SK-N-SH treated with all-trans-retinoic acid at 6 μM for 48 hours (cell line): ENCODE measurements around the gene ARHGEF4.

Experiments
- ATAC-seq: fragments of 200-7000 bp; cut with Tn5 transposase; 3 replicates; pipeline ENCODE4 v1.9.1; 2020; ENCODE audit warnings: mild to moderate bottlenecking, moderate library complexity
- CREB5 ChIP-seq: fragments of 250-450 bp; sonication (Bioruptor Pico); IDR thresholded peaks from 2 replicates; pipeline ENCODE4 v1.5.1; 2020; ENCODE audit warnings: low read depth, mild to moderate bottlenecking, moderate library complexity
- CSDC2 ChIP-seq: fragments of 250-450 bp; sonication (Bioruptor Pico); IDR thresholded peaks from 2 replicates; pipeline ENCODE4 v1.5.0; 2020; ENCODE audit warnings: mild to moderate bottlenecking, moderate library complexity
- CSRNP3 ChIP-seq: fragments of 250-450 bp; sonication (Bioruptor Pico); IDR thresholded peaks from 2 replicates; pipeline ENCODE4 v1.5.1; 2021; ENCODE audit warnings: mild to moderate bottlenecking, moderate library complexity
- ESRRG ChIP-seq: fragments of 250-450 bp; sonication (Bioruptor Pico); IDR thresholded peaks from 2 replicates; pipeline ENCODE4 v1.6.1; 2021; ENCODE audit warnings: mild to moderate bottlenecking
- GLIS3 ChIP-seq: fragments of 250-450 bp; sonication (Bioruptor Pico); IDR thresholded peaks from 2 replicates; pipeline ENCODE4 v1.5.0; 2020; ENCODE audit warnings: mild to moderate bottlenecking, moderate library complexity
- ISL1 ChIP-seq: fragments of 250-450 bp; sonication (Bioruptor Pico); IDR thresholded peaks from 2 replicates; pipeline ENCODE4 v2.1.2; 2022; ENCODE audit warnings: mild to moderate bottlenecking, moderate library complexity
- OSR1 ChIP-seq: fragments of 250-450 bp; sonication (Bioruptor Pico); IDR thresholded peaks from 2 replicates; pipeline ENCODE4 v1.8.0; 2022; ENCODE audit warnings: moderate library complexity, mild to moderate bottlenecking, inconsistent platforms
- PATZ1 ChIP-seq: fragments of 250-450 bp; sonication (Bioruptor Pico); IDR thresholded peaks from 2 replicates; pipeline ENCODE4 v1.8.0; 2020; ENCODE audit warnings: mild to moderate bottlenecking, moderate library complexity, borderline replicate concordance
- PPARA ChIP-seq: fragments of 250-450 bp; sonication (Bioruptor Pico); IDR thresholded peaks from 2 replicates; pipeline ENCODE4 v1.5.0; 2020; ENCODE audit warnings: mild to moderate bottlenecking, borderline replicate concordance
- RARB ChIP-seq: fragments of 250-450 bp; sonication (Bioruptor Pico); IDR thresholded peaks from 2 replicates; pipeline ENCODE4 v1.8.0; 2021; ENCODE audit warnings: mild to moderate bottlenecking, moderate library complexity
- SNAI2 ChIP-seq: fragments of 250-450 bp; sonication (Bioruptor Pico); IDR thresholded peaks from 2 replicates; pipeline ENCODE4 v1.5.0; 2020; ENCODE audit warnings: mild to moderate bottlenecking, moderate library complexity
- TCF4 ChIP-seq: fragments of 250-450 bp; sonication (Bioruptor Pico); IDR thresholded peaks from 2 replicates; pipeline ENCODE4 v1.8.0; 2021; ENCODE audit warnings: mild to moderate bottlenecking, moderate library complexity, borderline replicate concordance
- TOX ChIP-seq: fragments of 250-450 bp; sonication (Bioruptor Pico); IDR thresholded peaks from 2 replicates; pipeline ENCODE4 v1.8.0; 2021; ENCODE audit warnings: mild to moderate bottlenecking, moderate library complexity, borderline replicate concordance
- TSHZ2 ChIP-seq: fragments of 250-450 bp; sonication (Bioruptor Pico); IDR thresholded peaks from 2 replicates; pipeline ENCODE4 v1.5.0; 2020; ENCODE audit warnings: mild to moderate bottlenecking, moderate library complexity
- ZC3H10 ChIP-seq: fragments of 250-450 bp; sonication (Bioruptor Pico); IDR thresholded peaks from 2 replicates; pipeline ENCODE4 v1.5.1; 2021; ENCODE audit warnings: mild to moderate bottlenecking, moderate library complexity
- ZFP3 ChIP-seq: fragments of 250-450 bp; sonication (Bioruptor Pico); IDR thresholded peaks from 2 replicates; pipeline ENCODE4 v1.5.0; 2020; ENCODE audit warnings: mild to moderate bottlenecking, moderate library complexity
- ZNF565 ChIP-seq: fragments of 450-650 bp; formaldehyde crosslinking; conservative IDR thresholded peaks from 2 replicates; pipeline ENCODE4 v1.5.0; 2020; ENCODE audit warnings: low read depth, mild to moderate bottlenecking, moderate library complexity
- ZNF8 ChIP-seq: fragments of 450-650 bp; formaldehyde crosslinking; IDR thresholded peaks from 2 replicates; pipeline ENCODE4 v1.5.0; 2020; ENCODE audit warnings: mild to moderate bottlenecking, moderate library complexity

The ARHGEF4 gene

GRCh38 chr2:131014141-131014540, 177.4 kb downstream of the ARHGEF4 start:
- no peak for TF ChIP-seq ESRRG
- TF ChIP-seq RARB (CRISPR knock-in tag): no peak
- no peak for TF ChIP-seq ISL1 (CRISPR knock-in tag)
- no peak for TF ChIP-seq TOX (CRISPR knock-in tag)
- TF ChIP-seq, all 23 proteins: peak for 0
- ATAC-seq: no peak

GRCh38 chr2:131015764-131016163, 179.1 kb downstream of the ARHGEF4 start:
- no peak for ATAC-seq
- TF ChIP-seq TSHZ2 (CRISPR knock-in tag): no peak
- TF ChIP-seq CSDC2 (CRISPR knock-in tag): no peak
- TF ChIP-seq TCF4 (CRISPR knock-in tag): no peak
- TF ChIP-seq TOX (CRISPR knock-in tag): no peak
- no peak for TF ChIP-seq CREB5 (CRISPR knock-in tag)
- TF ChIP-seq CSRNP3 (CRISPR knock-in tag): no peak
- no peak for TF ChIP-seq ZC3H10 (CRISPR knock-in tag)
- TF ChIP-seq ZNF8 (CRISPR knock-in tag): no peak
- TF ChIP-seq PPARA: no peak
- no peak for TF ChIP-seq SNAI2 (CRISPR knock-in tag)
- no peak for TF ChIP-seq GLIS3 (CRISPR knock-in tag)
- TF ChIP-seq RARB (CRISPR knock-in tag): no peak

GRCh38 chr2:131016826-131017741, 180.4 kb downstream of the ARHGEF4 start:
- ATAC-seq: peak; percentile 44; the same call in 2 of the 3 replicates
- TF ChIP-seq ZC3H10 (CRISPR knock-in tag) (no peak), OSR1 (CRISPR knock-in tag) (no peak)

GRCh38 chr2:131022731-131023130, 186.0 kb downstream of the ARHGEF4 start:
- ATAC-seq: no peak
- TF ChIP-seq ESRRG: no peak
- TF ChIP-seq PATZ1 (CRISPR knock-in tag): no peak

- no peak for ATAC-seq
- TF ChIP-seq ESRRG (no peak), ZFP3 (CRISPR knock-in tag) (no peak), ZC3H10 (CRISPR knock-in tag) (no peak), RARB (CRISPR knock-in tag) (no peak), CSDC2 (CRISPR knock-in tag) (no peak), ISL1 (CRISPR knock-in tag) (no peak), TCF4 (CRISPR knock-in tag) (no peak), TOX (CRISPR knock-in tag) (no peak), TSHZ2 (CRISPR knock-in tag) (no peak), PATZ1 (CRISPR knock-in tag) (no peak), ZNF565 (no peak), PPARA (no peak), SNAI2 (CRISPR knock-in tag) (no peak), ZNF8 (CRISPR knock-in tag) (no peak)
Observed at GRCh38 chr2:131023758-131024157, 187.0 kb downstream of the ARHGEF4 start.
